Measurements from ENCODE around the gene TKTL1.
"Not testable (repeated sequence)": the region's sequence is repeated elsewhere in the genome, so short reads cannot be mapped to it uniquely, and the experiment has no call there.

Gene TKTL1

GRCh38 chrX:154321594-154321993 is 26.0 kb downstream of the TKTL1 start:
- peaks cover 17% of the 10 kb centered on the region for H3K27me3 Mint-ChIP-seq
- H3K4me3 Mint-ChIP-seq, result no peak overlapping the region
- H3K4me1 Mint-ChIP-seq, result peaks cover 55% of the 10 kb centered on the region

GRCh38 chrX:154322890-154323289 is 27.3 kb downstream of the TKTL1 start:
- DNase-seq, result no peak
- peaks cover 60% of the 10 kb centered on the region for H3K4me1 Mint-ChIP-seq
- no peaks in the 10 kb centered on the region for H3K9me3 Mint-ChIP-seq
- no peak overlapping the region for H3K4me3 Mint-ChIP-seq
- H3K27me3 Mint-ChIP-seq, result peaks cover 12% of the 10 kb centered on the region
- no peak overlapping the region for H3K27ac Mint-ChIP-seq
- CTCF ChIA-PET, result interaction anchor here (0.9 to 1.3 kb wide), 2 partner anchors 9 to 12 kb away, joined by 3 read pairs; no protein-coding TSS in a partner anchor
- no peaks in the 10 kb centered on the region for H3K36me3 Mint-ChIP-seq

More at GRCh38 chrX:154321594-154321993, 26.0 kb downstream of the TKTL1 start:
- CTCF ChIA-PET, result interaction anchor here (1.0 to 1.4 kb wide), 2 partner anchors 9 to 13 kb away, joined by 3 to 4 read pairs; no protein-coding TSS in a partner anchor
- Mint-ChIP-seq H3K27ac (no peak overlapping the region), H3K36me3 (no peaks in the 10 kb centered on the region), H3K9me3 (no peaks in the 10 kb centered on the region)
- DNase-seq, result peak; percentile 35

- Mint-ChIP-seq H3K36me3 (peaks cover 1% of the 10 kb centered on the region), H3K4me3 (no peak overlapping the region), H3K9me3 (no peaks in the 10 kb centered on the region), H3K4me1 (peaks cover 64% of the 10 kb centered on the region), H3K27ac (no peak overlapping the region), H3K27me3 (peaks cover 12% of the 10 kb centered on the region)
- CTCF ChIA-PET, result interaction anchor here (0.9 to 1.3 kb wide), 2 partner anchors 9 to 12 kb away, joined by 3 read pairs; no protein-coding TSS in a partner anchor
- DNase-seq, result no peak
Observed at GRCh38 chrX:154323537-154323936, 27.9 kb downstream of the TKTL1 start.

- no peak overlapping the region for H3K4me3 Mint-ChIP-seq
- no peaks in the 10 kb centered on the region for H3K9me3 Mint-ChIP-seq
- peaks cover 62% of the 10 kb centered on the region for H3K4me1 Mint-ChIP-seq
- peaks cover 4% of the 10 kb centered on the region for H3K36me3 Mint-ChIP-seq
- H3K27me3 Mint-ChIP-seq, result peaks cover 5% of the 10 kb centered on the region
- H3K27ac Mint-ChIP-seq, result no peak overlapping the region
- DNase-seq, result no peak
- CTCF ChIA-PET, result interaction anchor here (1.8 to 2.4 kb wide), 2 partner anchors 8 to 10 kb away, joined by 5 to 11 read pairs; no protein-coding TSS in a partner anchor
Observed at GRCh38 chrX:154325541-154325940, 29.9 kb downstream of the TKTL1 start.

- DNase-seq, result peak; percentile 72
- CTCF ChIA-PET, result interaction anchor here (0.6 to 2.4 kb wide), 4 partner anchors 10 to 251 kb away, joined by 3 to 11 read pairs (median 6); no protein-coding TSS in a partner anchor
- Mint-ChIP-seq H3K27me3 (no peaks in the 10 kb centered on the region), H3K27ac (peak overlapping the region; percentile 92), H3K9me3 (no peaks in the 10 kb centered on the region), H3K36me3 (peaks cover 4% of the 10 kb centered on the region), H3K4me3 (peak overlapping the region; percentile 62), H3K4me1 (peaks cover 51% of the 10 kb centered on the region)
Observed at GRCh38 chrX:154327038-154327820, 31.6 kb downstream of the TKTL1 start.

GRCh38 chrX:154328646-154329045 is 33.1 kb downstream of the TKTL1 start:
- Mint-ChIP-seq H3K4me1 (peaks cover 50% of the 10 kb centered on the region), H3K27me3 (no peaks in the 10 kb centered on the region), H3K27ac (peak overlapping the region; percentile 75), H3K4me3 (no peak overlapping the region), H3K9me3 (no peaks in the 10 kb centered on the region), H3K36me3 (peaks cover 4% of the 10 kb centered on the region)
- CTCF ChIA-PET, result no interaction called here
- DNase-seq, result no peak

GRCh38 chrX:154329294-154329693 is 33.7 kb downstream of the TKTL1 start:
- no peaks in the 10 kb centered on the region for H3K27me3 Mint-ChIP-seq
- DNase-seq, result no peak
- no peaks in the 10 kb centered on the region for H3K9me3 Mint-ChIP-seq
- peaks cover 56% of the 10 kb centered on the region for H3K4me1 Mint-ChIP-seq
- H3K27ac Mint-ChIP-seq, result no peak overlapping the region
- H3K36me3 Mint-ChIP-seq, result peaks cover 4% of the 10 kb centered on the region
- no peak overlapping the region for H3K4me3 Mint-ChIP-seq
- CTCF ChIA-PET, result no interaction called here

- Mint-ChIP-seq H3K27me3 (no peaks in the 10 kb centered on the region), H3K36me3 (peaks cover 4% of the 10 kb centered on the region), H3K9me3 (no peaks in the 10 kb centered on the region), H3K4me1 (peaks cover 37% of the 10 kb centered on the region), H3K27ac (no peak overlapping the region), H3K4me3 (no peak overlapping the region)
- DNase-seq, result no peak
- CTCF ChIA-PET, result no interaction called here
Observed at GRCh38 chrX:154332561-154332960, 37.0 kb downstream of the TKTL1 start.

GRCh38 chrX:154333116-154333515 is 37.5 kb downstream of the TKTL1 start:
- peaks cover 4% of the 10 kb centered on the region for H3K36me3 Mint-ChIP-seq
- H3K9me3 Mint-ChIP-seq, result no peaks in the 10 kb centered on the region
- peaks cover 31% of the 10 kb centered on the region for H3K4me1 Mint-ChIP-seq
- H3K27ac Mint-ChIP-seq, result no peak overlapping the region
- H3K4me3 Mint-ChIP-seq, result no peak overlapping the region
- CTCF ChIA-PET, result no interaction called here
- no peaks in the 10 kb centered on the region for H3K27me3 Mint-ChIP-seq
- DNase-seq, result no peak

- Mint-ChIP-seq H3K9me3 (no peaks in the 10 kb centered on the region), H3K27ac (peak overlapping the region; percentile 40), H3K27me3 (no peaks in the 10 kb centered on the region), H3K4me3 (no peak overlapping the region), H3K4me1 (peaks cover 26% of the 10 kb centered on the region), H3K36me3 (no peaks in the 10 kb centered on the region)
- DNase-seq, result no peak
- CTCF ChIA-PET, result no interaction called here
Observed at GRCh38 chrX:154333837-154334271, 38.3 kb downstream of the TKTL1 start.

- DNase-seq, result no peak
- CTCF ChIA-PET, result no interaction called here
- Mint-ChIP-seq H3K4me1 (peaks cover 24% of the 10 kb centered on the region), H3K4me3 (no peak overlapping the region), H3K9me3 (no peaks in the 10 kb centered on the region), H3K27me3 (no peaks in the 10 kb centered on the region), H3K36me3 (no peaks in the 10 kb centered on the region), H3K27ac (no peak overlapping the region)
Observed at GRCh38 chrX:154334496-154334895, 38.9 kb downstream of the TKTL1 start.

- not testable (repeated sequence) for DNase-seq
Observed at GRCh38 chrX:154341399-154342298, 46.1 kb downstream of the TKTL1 start.

GRCh38 chrX:154343063-154343462 is 47.5 kb downstream of the TKTL1 start:
- H3K27ac Mint-ChIP-seq, CTCF ChIA-PET, H3K4me1 Mint-ChIP-seq, DNase-seq, H3K36me3 Mint-ChIP-seq, H3K27me3 Mint-ChIP-seq, H3K4me3 Mint-ChIP-seq, H3K9me3 Mint-ChIP-seq: not testable (repeated sequence)

More at GRCh38 chrX:154341399-154342298, 46.1 kb downstream of the TKTL1 start:
- H3K27ac Mint-ChIP-seq, H3K4me3 Mint-ChIP-seq, H3K9me3 Mint-ChIP-seq, H3K36me3 Mint-ChIP-seq, H3K4me1 Mint-ChIP-seq, H3K27me3 Mint-ChIP-seq, CTCF ChIA-PET: not testable (repeated sequence)

GRCh38 chrX:154343620-154344019 is 48.0 kb downstream of the TKTL1 start:
- H3K4me3 Mint-ChIP-seq, H3K9me3 Mint-ChIP-seq, H3K27me3 Mint-ChIP-seq, CTCF ChIA-PET, H3K36me3 Mint-ChIP-seq, H3K27ac Mint-ChIP-seq, DNase-seq: not testable (repeated sequence)
- H3K4me1 Mint-ChIP-seq, result peaks cover 12% of the 10 kb centered on the region

Measured in activated naive CD4-positive, alpha-beta T cell treated with anti-CD3 and anti-CD28 coated beads, Interleukin-2, amount 10 ng/mL, durations not matched to agents 7 days and 5 days (primary cell).